Osteocyte (in vitro differentiated cells): ENCODE data around the gene ASCC1. TPM values are rescaled to one million over a fixed set of nuclear protein-coding genes. Genes with fewer than 3 reads are reported as not detected.
A peak's percentile ranks its signal among the peaks of the same experiment; 100 is the strongest.

ENCODE experiments used
- DNase-seq: peaks from one replicate; pipeline ENCODE4 v3.0.0; 2021; ENCODE audit warnings: mixed read lengths; ENCODE audit not compliant: unreplicated experiment; ENCODE audit errors: extremely low spot score
- H3K27ac Mint-ChIP-seq: one replicate; pipeline ENCODE4 v1.8.0; 2021; ENCODE audit warnings: mild to moderate bottlenecking, mixed read lengths; ENCODE audit not compliant: unreplicated experiment
- H3K27me3 Mint-ChIP-seq: one replicate; pipeline ENCODE4 v1.8.0; 2021; ENCODE audit warnings: mixed read lengths; ENCODE audit not compliant: unreplicated experiment
- H3K36me3 Mint-ChIP-seq: one replicate; pipeline ENCODE4 v1.8.0; 2021; ENCODE audit warnings: mixed read lengths; ENCODE audit not compliant: unreplicated experiment
- H3K4me1 Mint-ChIP-seq: one replicate; pipeline ENCODE4 v1.8.0; 2021; ENCODE audit warnings: mixed read lengths; ENCODE audit not compliant: unreplicated experiment
- H3K4me3 Mint-ChIP-seq: one replicate; pipeline ENCODE4 v1.8.0; 2021; ENCODE audit warnings: mild to moderate bottlenecking, moderate library complexity, mixed read lengths; ENCODE audit not compliant: unreplicated experiment
- H3K9me3 Mint-ChIP-seq: one replicate; pipeline ENCODE4 v1.8.0; 2021; ENCODE audit warnings: mixed read lengths; ENCODE audit not compliant: unreplicated experiment
- CTCF ChIP-seq: fragments of 200-600 bp; sonication (generic); IDR thresholded peaks from 2 replicates; pipeline ENCODE4 v1.5.0; 2021; ENCODE audit warnings: antibody characterized with exemption, mild to moderate bottlenecking, moderate library complexity
- total RNA-seq: library from RNA; stranded (reverse); gene quantifications from 2 replicates; pipeline ENCODE4 v1.2.1, GENCODE V29; 2021

ASCC1 gene
- total RNA-seq, 1 donor from 2014 or later = 39.1 TPM

GRCh38 chr10:72261784-72262404, 45.8 kb upstream of the ASCC1 start:
- Mint-ChIP-seq H3K4me3 (peak overlapping the region; percentile 61), H3K4me1 (peaks cover 53% of the 10 kb centered on the region), H3K27ac (peak overlapping the region; percentile 98), H3K9me3 (no peaks in the 10 kb centered on the region), H3K36me3 (no peaks in the 10 kb centered on the region), H3K27me3 (no peaks in the 10 kb centered on the region)
- DNase-seq = no peak
- TF ChIP-seq CTCF = no peak

DNA sequence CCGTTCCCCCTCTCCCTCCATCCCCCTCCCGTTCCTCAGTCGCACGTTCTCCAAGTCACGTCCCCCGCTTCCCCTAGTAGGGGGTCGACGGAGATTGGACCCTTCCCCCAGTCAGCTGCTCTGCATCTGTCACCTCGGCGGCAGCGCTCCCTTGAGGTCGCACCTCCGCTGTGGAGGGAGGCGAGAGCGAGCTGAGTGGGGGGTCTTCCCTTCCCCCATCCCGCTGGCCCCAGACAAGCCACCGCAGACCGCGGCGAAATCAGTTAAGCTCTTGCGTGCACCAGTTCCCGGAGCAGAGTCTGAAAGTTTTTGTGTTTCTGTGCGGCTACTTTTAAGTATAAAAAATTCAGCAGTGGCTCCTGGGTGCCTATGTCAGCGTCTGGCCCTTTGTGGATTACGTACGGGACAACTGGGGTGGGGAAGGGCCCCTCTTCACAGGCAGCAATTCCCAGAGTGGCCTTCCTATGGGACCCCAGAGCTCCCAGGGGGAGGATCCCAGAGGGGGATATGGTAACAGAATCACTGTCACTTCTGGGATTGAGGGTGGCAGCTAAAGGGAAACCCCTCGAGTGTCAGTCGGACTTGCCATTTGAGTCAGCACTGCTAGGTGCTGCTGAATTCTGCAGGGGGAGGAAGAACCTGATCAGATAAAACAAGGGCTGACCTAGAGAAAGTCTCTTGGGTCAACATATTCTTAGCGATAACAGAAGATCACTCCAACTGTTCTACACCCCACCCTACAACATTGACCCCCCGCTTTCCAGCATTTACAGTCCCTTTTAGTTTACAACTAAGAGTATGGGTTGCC, 45.1 kb upstream of the ASCC1 start:
- H3K4me3 Mint-ChIP-seq = peak overlapping the region; percentile 61
- TF ChIP-seq CTCF = peak; percentile 15
- peaks cover 58% of the 10 kb centered on the region for H3K4me1 Mint-ChIP-seq
- H3K27me3 Mint-ChIP-seq = no peaks in the 10 kb centered on the region
- peak overlapping the region; percentile 98 for H3K27ac Mint-ChIP-seq
- no peaks in the 10 kb centered on the region for H3K9me3 Mint-ChIP-seq
- DNase-seq = no peak
- H3K36me3 Mint-ChIP-seq = no peaks in the 10 kb centered on the region

DNA sequence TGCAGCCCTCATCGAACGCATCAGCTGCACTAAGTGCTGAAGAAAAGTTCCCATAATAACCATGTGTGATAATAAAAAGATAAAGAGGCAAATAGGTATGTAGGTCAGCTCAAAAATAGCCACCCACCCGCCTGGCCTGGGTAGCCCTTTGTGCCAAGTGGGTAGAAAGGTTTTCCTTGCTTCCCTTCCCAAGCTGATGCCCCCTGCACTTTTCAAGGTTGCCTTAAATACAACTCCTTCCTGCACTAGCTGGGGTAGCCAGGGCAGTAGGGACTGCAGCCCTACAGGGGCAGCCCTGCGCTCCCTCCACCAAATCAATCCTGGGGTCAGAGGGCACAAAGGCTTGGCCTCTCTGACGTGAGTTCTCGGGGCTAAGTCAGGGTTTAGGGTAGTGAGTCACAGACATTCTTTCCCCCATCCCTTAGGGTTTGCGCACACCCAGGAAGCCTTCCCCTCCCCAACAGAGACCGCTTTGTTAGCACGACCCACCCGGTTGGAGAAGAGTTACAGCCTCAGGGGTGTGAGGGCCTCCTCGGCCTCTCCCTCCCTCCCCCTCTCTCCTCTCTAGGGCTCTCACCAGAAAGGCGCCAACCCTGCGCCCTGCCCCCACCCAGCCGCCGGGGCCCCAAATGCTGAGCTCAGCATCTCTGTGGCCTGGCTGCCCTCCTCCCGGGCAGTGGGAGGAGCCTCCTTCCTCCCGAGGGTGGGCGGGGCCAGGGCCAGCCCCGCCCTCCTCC, 44.3 kb upstream of the ASCC1 start:
- peak overlapping the region; percentile 98 for H3K27ac Mint-ChIP-seq
- no peaks in the 10 kb centered on the region for H3K27me3 Mint-ChIP-seq
- H3K4me3 Mint-ChIP-seq = peak overlapping the region; percentile 61
- H3K4me1 Mint-ChIP-seq = peaks cover 66% of the 10 kb centered on the region
- TF ChIP-seq CTCF = no peak
- H3K36me3 Mint-ChIP-seq = no peaks in the 10 kb centered on the region
- H3K9me3 Mint-ChIP-seq = no peaks in the 10 kb centered on the region
- peak; percentile 97 for DNase-seq

- H3K9me3 Mint-ChIP-seq = no peaks in the 10 kb centered on the region
- peaks cover 73% of the 10 kb centered on the region for H3K4me1 Mint-ChIP-seq
- H3K27ac Mint-ChIP-seq = peak overlapping the region; percentile 98
- H3K4me3 Mint-ChIP-seq = peak overlapping the region; percentile 6
- DNase-seq = peak; percentile 85
- H3K27me3 Mint-ChIP-seq = no peaks in the 10 kb centered on the region
- H3K36me3 Mint-ChIP-seq = no peaks in the 10 kb centered on the region
- TF ChIP-seq CTCF = no peak
Observed at GRCh38 chr10:72259491-72260238, 43.6 kb upstream of the ASCC1 start.
